GM21619 (cell line): ENCODE data around the gene ADAMTS17.

Experiments used
- ATAC-seq: cut with Tn5 transposase; IDR thresholded peaks from one replicate; pipeline ENCODE4 v1.9.1; 2021; ENCODE audit not compliant: unreplicated experiment

The ADAMTS17 gene

DNA sequence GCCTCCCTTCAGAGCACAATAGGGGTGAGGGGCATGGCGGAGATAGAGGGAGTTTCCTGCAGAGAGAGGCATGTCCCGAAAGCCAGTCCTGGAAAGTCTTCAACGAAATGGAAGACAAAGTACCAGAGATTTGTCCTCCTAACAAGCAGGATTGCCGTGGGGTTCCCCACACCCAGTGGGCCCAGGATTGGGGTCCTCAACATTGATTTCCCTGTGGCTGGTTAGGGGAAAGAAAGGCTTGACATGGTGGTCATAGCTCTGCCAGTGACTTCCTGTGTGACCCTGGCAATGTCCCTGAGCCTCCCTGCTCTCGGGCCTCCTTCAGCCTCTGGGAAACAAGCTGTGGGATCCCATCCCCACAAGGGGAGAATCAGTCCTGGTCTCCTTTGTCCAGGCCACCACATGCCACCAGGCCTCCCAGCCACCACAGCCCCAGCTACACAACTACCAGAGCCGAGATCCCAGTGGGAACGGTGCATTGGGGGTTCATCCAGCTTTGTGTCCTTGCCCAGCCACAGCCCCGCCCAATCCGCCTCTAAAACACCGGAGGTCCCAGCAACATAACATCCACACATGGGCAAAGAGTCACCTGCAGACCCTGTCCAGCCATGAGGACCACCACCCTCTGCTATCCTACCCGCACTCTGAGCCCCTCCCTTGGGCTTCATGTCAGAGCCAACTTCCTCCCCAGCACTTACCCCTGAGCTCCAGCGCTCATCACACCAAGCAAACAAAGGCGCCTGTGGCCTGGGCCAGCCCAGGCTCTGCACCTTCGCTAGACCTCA lies 63.0 kb downstream of the ADAMTS17 start:
- no peak for ATAC-seq

DNA sequence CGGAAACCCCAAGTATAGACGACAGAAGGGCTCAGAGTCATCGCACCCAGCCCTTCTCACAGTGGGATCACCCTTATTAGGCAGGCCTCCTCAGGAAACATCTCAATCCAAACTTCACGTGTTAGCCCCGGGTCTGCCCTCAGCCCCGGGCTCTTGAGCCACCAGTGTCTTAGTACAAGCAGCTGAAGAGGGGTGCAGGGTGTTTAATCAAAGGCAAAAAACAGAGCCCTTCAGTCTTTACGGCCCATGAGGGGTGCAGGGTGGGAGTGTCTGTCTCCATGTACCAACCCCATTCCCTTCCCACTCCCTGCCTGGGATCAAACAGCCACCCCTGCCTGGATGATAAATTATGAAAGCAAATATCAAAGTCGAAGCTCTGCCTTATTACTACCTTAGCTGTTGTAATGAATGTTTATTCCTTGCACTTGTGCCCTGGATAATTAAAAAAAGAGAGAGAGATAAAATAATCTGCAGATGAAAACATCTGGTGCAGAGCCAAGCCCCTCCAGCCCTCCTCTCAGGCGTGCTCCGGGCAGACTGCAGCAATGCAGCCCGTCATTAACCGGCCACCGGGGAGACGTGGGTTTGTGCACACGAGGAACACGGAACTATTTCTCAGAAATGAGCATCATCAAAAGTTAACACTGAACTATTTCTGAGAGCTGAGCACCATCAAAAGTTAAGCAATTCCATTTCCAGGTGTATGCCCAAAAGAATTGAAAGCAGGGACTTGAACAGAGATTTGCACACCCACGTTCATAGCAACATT lies 64.5 kb downstream of the ADAMTS17 start:
- no peak for ATAC-seq

DNA sequence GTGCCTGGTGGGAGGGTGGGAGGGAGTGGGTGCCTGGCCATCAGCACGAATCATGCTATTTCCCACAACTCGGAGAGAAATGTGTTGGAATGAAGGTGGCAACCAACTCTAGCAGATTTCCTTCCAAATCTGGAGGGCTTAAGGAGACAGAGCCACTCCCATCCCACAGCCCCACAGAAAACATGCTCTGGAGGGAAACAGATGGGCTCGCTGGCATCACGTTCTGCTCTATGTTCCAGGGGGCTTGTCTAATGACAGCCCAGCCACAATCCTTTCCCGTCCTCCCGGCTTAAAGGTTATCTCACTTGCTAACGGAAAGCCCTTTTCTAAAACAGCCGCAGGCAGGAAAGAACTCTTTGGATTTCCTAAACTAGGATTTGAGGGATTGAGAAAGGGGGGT lies 65.3 kb downstream of the ADAMTS17 start:
- ATAC-seq: no peak

DNA sequence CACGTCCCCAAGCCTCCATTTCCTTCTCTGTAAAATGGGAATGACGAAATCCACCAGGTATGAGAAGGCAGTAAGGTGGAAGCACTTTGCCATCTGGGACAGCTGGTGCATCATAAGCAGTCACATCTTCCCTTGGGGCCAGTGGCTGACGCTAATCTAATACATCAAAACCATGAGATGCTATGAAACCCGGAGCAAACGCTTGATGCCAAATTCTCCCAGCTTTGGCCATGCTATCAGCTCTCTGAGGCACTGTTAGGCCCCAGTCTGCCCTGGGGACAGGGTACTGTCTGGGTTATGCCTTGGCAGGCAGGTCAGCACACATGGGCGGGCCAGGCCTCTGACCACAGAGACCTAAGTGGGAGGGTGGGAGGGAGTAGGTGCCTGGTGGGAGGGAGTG lies 66.1 kb downstream of the ADAMTS17 start:
- ATAC-seq: no peak

DNA sequence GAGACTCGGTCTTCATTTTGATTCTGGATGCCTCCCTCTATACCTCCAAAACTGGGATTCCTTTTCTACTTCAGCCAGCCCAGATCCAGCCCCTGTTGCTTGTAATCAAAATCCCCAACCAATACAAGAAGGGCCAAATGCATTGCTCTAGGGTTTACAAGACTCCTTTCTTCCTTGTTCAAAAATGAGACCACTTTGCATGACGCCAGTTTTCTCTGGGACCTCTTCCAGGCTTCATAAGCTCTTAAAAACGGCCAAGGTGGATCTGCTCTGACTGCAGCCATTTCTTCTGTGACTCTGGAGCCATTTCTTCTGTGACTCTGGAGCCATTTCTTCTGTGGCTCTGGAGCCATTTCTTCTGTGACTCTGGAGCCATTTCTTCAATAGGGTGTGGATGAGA lies 71.9 kb downstream of the ADAMTS17 start:
- no peak for ATAC-seq

DNA sequence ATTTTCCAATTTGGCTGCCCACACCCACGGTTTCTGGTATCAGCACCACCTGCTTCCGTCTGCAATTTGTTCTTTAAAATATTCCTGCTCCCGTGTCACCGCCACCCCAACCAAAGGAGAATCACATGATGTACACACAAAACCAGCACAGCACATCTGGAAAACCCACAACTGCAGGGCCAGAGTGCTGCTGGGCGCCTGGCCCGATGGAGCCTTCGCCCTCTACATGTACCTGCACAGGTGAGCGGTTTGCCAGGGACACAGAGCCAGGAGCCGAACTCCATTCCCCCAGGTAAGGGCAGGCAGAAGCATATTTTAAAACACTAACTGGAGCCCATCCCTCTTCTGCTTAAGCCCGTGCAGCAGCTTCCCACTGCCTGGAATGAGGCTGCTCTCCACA lies 75.6 kb downstream of the ADAMTS17 start:
- ATAC-seq: no peak

DNA sequence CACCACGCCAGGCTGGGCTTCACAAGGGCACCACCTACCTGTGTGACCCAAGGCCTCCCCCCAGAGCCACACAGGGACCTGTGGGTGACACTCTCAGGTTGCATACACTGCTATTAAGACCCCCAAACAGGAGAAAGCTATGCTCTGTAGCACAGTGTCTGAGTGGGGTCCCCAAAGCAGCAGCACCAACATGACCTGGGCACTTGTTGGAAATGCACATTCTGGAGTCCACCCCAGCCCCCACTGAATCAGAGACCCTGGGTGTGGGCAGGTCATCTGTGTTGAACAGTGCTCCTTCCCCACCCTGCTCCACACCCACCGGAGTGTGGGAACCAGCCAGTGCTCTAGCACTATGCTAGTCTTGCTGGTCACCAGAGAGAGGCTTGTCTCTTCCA lies 76.1 kb downstream of the ADAMTS17 start:
- ATAC-seq: no peak

DNA sequence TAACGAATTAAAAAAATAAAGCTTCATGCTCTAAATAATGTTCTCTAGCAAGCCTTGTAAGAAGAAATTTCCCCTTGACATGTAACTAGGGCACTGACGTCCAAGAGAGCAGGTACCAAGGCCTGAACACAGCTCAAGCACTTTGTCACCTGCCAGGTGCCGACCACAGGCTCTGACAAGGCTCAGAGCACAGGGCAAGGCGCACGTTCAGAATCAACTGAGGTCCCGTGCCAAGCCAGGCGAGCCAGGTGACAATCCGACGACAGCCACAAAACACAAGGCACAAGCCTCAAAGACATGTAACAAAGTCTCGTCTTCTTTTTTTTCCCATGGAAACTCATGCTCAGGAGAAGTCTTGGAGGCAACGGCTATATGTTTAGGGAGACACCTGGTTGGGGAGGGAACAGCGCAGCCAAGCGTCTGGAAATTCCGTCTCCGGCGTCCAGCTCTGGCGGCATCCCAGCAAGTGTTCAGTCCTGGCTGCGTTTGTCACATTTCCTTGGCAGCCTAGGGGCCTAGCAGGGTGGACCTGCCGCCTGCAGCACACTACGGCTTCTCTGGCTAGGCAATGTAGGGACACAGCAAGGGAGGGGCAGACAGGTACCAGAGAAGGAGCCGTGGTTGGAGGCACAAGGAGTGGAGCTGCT lies 76.7 kb downstream of the ADAMTS17 start:
- ATAC-seq: no peak

DNA sequence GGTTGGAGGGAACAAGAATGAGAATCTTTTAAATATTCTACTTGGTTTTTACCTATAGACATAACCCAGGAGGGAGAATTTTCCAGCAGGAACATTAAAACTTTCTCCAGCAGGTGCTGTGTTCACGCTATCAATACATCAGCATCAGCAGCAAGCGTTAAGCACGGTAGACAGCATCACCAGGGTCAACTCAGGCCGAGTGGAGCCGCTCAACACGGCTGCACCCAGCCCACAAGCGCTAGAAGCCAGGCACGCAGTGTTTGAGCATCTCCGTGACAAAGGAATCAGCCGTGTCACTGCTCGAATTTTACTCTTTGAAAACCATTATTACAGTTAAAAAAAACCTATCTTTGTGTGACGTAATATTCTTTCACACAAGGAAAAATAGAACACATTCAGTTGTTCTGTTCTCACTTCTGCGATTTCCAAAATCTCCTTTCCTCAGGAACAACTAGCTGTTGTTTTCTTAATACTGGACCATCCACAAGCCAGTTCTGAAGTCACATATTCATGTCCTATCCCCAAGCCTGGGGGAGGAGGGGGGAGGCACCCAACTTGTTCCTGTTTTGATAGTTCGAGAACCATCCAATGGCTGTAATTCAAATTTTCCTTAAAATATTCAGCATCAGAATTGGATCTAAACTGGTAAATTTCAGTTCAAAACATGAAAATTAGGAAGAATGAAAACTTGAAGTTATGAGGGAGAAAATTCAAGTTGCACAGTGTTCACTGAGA lies 77.9 kb downstream of the ADAMTS17 start:
- no peak for ATAC-seq

DNA sequence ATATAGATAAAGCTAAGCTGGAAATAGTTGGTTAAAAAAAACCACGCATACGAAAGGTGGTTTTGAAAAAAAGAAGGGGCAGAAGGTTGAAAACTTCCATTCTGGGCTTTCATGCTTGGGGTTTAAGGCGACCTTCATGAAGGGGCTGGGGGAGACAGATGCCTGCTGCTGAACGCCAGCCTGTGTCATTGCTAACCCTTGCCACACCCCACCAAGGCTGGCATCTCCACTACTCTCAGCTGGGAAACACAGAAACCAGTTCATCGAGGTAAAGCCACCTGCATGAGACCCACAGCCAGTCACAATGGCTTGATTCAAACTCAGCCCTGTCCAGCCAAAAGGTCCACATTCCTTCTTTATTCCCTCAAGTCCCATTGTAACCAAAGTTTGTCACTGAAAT lies 78.7 kb downstream of the ADAMTS17 start:
- no peak for ATAC-seq

DNA sequence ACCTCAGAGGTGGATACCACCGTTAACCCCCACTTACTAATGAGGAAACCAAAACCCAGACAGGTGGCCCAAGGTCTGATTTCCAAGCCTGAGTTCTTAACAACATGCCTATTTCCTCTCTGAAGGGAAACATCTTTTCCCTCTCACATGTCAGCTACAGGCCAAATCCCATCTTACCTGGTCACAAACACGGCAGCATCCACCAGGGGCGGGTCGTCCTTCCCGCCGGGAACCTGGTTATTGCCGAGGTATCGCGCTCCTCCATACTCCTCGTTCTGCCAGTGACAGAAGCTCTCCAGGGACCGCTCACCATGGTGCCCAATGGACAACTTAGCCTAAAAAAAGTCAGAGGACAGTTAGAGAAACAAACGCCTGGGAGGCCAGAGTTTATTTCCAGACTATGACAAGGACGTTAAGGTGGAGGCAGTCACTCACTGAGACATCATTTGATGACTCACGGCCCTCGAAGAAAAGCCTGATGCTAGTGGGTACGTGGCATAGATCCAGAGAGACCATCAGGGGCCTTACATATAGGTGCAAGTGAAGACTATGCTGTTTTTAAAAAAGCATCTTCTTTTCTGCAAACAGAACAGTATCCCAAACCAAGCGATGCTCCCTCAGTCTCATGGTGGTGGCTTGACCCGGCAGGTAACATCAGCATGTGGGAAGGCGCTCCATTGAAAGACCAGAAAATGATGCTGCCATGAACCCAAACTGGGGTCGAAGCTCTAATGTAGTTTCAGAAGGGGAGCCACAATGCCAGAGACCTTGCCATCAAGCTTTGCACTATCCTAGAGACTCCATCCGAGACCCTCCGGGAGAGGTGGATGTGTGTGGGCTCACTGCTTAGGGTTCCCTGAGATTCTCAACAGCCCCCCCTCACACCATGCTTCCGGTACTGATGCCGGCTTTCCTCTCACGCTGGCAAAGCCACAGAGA lies 80.2 kb downstream of the ADAMTS17 start:
- no peak for ATAC-seq

DNA sequence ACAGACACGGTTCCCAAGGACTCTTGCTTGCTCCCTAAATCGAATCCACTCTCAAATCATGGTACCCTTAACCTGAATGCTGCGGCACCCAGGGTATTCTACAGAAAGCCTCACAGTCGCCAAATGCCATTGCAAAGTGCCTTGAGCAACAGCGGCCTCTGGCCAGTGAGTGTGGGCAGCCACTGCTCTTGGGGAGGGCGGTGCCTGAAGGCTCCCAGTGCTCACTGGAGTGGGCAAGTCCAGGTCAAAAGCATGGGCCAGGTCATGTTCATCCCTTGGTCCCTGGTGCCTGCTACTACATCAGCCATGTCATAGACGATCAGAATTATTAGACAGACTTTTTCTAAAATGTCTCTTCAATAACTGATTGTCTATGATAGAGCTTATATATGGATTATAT lies 82.5 kb downstream of the ADAMTS17 start:
- no peak for ATAC-seq

DNA sequence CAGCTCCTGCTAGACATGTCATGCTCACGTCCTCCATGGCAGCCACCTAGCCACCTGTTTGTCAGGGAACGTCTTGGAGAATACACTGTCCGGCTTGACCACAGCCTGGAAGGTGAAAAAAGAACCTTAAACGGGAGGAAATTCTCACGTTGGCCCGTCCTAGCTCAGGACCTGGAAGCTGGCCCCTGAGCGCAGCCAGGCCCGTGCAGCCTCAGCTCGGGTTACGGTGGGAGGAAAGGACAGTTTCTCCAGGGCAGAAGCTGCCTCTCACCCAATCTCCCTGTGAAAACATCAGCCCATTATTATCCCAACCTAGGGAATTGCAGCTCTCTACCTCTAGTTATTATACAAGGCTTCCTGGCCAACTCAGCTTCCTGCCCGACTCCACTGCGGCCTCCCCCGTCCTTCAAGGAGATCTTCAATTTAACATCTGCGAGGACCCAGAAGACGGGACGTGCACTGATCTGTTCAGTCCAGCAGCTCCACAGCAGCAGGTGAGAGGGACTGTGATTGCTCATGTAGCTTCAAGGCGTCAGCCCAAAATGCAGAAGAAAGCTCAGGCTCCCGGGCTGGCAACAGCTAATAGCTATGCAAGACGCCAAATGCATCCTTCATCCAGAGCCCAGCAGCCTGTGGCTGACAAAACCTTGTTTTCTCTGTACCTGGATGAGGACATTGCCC lies 84.7 kb downstream of the ADAMTS17 start:
- no peak for ATAC-seq

DNA sequence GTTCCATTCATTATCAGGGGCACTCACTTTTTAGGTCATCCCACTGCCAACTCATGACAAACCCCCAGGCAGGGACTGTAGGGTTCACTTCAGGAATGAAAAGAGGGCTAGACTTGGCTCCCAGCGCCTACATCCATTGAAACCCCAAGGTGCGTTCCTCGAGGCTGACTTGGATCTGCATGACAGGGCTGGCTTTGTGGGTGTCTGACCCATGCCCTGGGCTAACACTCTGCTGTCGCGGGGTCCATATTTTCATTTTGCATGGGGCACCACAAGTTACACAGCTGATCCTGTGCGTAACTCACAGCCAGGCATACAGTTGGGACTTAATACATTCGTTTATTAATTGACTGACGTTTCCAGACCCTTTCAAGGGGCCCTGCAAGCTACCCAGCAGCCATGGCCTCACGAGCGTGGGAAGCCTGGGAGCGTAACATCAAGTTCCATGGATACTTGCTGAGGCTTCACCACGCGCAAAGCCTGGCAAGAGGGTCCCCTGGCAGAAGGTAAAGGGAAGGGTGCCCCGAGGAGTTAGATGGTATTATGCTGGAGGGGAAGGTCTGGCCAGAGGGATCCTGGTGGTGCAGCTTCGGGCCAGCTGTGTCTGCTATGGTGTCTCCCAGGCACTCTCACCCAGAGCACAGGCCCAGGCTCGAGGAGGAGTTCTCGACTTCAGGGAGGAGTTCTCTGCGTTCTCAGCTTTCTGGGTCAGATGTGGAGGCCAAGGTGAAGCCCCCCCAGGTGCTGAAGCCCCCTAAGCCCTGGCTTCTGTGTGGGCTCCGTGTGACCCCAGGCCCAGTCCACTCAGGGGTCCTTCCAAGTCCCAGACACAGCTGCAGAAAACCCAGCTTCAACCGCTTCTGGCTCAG lies 85.4 kb downstream of the ADAMTS17 start:
- no peak for ATAC-seq

DNA sequence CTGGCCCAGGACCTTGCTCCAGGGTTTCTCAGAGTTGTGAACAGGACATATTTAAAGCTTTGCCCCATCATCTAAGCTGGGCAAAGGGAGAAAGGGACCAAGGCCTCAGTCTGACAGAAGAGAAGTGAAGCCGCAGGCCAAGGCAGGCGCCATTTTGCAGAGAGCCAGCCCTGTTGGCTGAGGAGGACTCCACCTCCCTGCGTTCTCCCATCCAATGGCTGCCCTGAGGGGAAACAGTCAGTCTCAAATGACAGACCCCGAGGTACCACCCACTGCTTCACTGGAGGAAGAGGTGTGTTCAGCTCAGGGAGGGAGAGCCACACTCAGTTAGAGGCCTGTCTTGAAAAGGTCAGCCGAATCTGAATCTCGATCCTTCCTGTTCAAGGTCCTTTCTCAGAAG lies 86.1 kb downstream of the ADAMTS17 start:
- ATAC-seq: no peak

DNA sequence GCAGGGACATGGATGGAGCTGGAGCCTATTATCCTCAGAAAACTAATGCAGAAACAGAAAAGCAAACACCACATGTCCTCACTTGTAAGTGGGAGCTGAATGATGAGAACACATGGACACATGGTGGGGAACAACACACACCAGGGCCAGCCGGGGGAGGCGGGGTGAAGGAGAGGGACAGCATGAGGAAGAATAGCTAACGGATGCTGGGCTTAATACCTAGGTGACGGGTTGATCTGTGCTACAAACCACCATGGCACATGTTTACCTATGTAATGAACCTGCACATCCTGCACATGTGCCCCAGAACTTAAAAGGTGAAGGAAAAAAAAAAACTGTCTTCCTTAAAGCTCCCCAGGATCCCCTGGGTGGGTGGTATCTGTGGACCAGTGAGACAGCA lies 87.1 kb downstream of the ADAMTS17 start:
- ATAC-seq: no peak

DNA sequence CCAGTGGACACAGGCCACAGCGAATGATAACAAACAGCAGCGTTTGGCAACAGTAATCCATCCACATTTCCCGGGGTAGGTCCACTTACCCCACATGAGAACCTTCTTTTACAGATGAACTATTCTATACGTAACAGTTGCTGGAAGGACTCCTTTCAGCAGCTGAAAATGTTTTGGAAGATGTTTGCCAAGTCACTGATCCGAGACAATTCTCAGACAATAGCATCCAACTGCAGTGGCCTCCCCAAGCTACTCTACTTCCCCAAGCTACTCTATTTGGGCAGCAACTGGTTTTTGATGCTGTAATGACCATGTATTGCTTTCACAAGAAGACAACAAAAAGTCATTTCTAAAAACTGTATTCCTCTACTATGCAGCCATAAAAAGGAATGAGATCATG lies 87.5 kb downstream of the ADAMTS17 start:
- no peak for ATAC-seq

DNA sequence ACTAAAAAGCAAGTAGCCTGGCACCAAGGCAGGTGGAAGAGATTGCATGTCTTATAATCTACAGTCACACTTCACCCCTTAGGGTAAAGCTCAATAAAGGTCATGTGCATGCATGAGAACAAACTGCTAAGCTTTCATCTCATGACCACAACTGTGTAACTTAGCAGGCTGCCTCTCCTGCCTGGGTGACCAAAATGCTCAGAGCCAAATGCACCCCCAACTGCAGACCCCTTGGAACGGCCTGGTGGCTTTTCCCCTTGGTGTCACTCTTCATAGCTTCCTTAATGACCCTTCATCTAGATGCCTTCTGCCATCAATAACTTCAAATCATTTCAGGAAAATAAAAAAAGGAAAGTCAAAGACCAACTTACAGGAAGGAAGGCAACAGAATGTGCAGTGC lies 88.1 kb downstream of the ADAMTS17 start:
- no peak for ATAC-seq
